Tibial nerve (tissue), 4 donors: Measurements from ENCODE around the gene GABRB2. TPM values are rescaled to one million over a fixed set of nuclear protein-coding genes. Genes with fewer than 3 reads are reported as not detected.

Source experiments
- DNase-seq, 2 donors: peaks; one replicate each; pipeline ENCODE4 v3.0.0-alpha.2; 2019; ENCODE audit warnings: low spot score in 2 of 2
- H3K27ac ChIP-seq, 4 donors: fragments of 200-600 bp; sonication (generic) in 3 of 4; one replicate each; pipeline ENCODE4 v1.5.1; 2017 to 2019; ENCODE audit warnings: mild to moderate bottlenecking in 1 of 4
- H3K27me3 ChIP-seq, 2 donors: fragments of 200-600 bp; sonication (generic) in 1 of 2; one replicate each; pipeline versions ENCODE4 v1.5.1 to v1.6.0; 2017 to 2019
- H3K36me3 ChIP-seq, 3 donors: fragments of 200-600 bp; sonication (generic); one replicate each; pipeline ENCODE4 v1.5.1; 2018 to 2019
- H3K4me1 ChIP-seq, 4 donors: fragments of 200-600 bp; sonication (generic) in 3 of 4; one replicate each; pipeline ENCODE4 v1.5.1; 2017 to 2019
- H3K4me3 ChIP-seq, 4 donors: fragments of 200-600 bp; sonication (generic) in 3 of 4; one replicate each; pipeline ENCODE4 v1.5.1; 2017 to 2019; ENCODE audit warnings: mild to moderate bottlenecking in 1 of 4, moderate library complexity in 1 of 4
- H3K9me3 ChIP-seq, 4 donors: fragments of 200-600 bp; sonication (generic) in 3 of 4; one replicate each; pipeline ENCODE4 v1.5.1; 2017 to 2019
- EP300 ChIP-seq, 2 donors: sonication (generic); formaldehyde crosslinking; IDR thresholded peaks; one replicate each; pipeline ENCODE4 v1.6.1; 2017; ENCODE audit warnings: antibody characterized with exemption in 2 of 2, mild to moderate bottlenecking in 1 of 2
- POLR2A ChIP-seq, 2 donors: fragments of 450-650 bp; IDR thresholded peaks; one replicate each; pipeline ENCODE4 v1.6.1; 2017; ENCODE audit warnings: antibody characterized with exemption in 2 of 2, mild to moderate bottlenecking in 2 of 2, moderate library complexity in 2 of 2
- WGBS, 2 donors: methylation state at CpG; one replicate each; pipeline ENCODE4 v1.1.5; 2018; 5-methylcytosine and 5-hydroxymethylcytosine counted together
- total RNA-seq, 4 donors: library from RNA; depleted of rRNA; stranded (reverse); fragments of >200 nt; gene quantifications; one replicate each; pipeline ENCODE4 v1.1.0, GENCODE V29; 2016
- TF ChIP-seq, protein P1 (sequence below), 5 experiments: fragments of 200-600 bp in 3 of 5; fragments of 450-650 bp in 2 of 5; sonication (generic) in 3 of 5; IDR thresholded peaks; one replicate each; pipeline ENCODE4 v1.5.1; 2016 to 2019; ENCODE audit warnings: antibody characterized with exemption in 5 of 5, mild to moderate bottlenecking in 3 of 5, moderate library complexity in 2 of 5

The GABRB2 gene
- total RNA-seq, 4 donors from 2014 or later, result 0.39 to 3.9 (median 3.0) TPM

DNA sequence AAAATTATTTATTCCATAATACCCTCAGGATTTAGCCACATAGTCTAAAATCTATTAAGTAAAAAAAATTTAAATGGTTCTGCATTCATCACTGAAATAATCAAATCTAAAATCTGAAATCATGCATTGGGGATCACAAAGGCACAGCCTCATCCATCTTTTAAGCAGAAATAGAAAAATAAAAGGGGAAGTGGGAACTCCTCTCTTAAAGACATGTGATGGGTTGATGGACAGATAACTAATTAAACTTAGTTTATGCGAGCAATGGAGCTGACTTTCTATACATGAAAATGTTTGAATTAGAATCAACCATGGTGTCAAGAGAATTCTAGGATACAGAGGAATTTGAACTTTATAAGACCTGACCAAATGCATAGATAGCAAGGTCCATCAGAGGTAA lies 170.5 kb downstream of the GABRB2 start:
- WGBS, 2 donors, result 91% methylated on average over 1 of the region's 1 CpG
- Histone ChIP-seq H3K27me3 (no peaks in the 10 kb centered on the region), H3K4me1 (no peaks in the 10 kb centered on the region), H3K27ac (no peak overlapping the region), H3K9me3 (no peaks in the 10 kb centered on the region), H3K36me3 (no peaks in the 10 kb centered on the region), H3K4me3 (no peak overlapping the region)
- DNase-seq, result no peak
- no peak for TF ChIP-seq POLR2A (IDR thresholded peaks at IDR 0.05)
- no peak for TF ChIP-seq EP300 (IDR thresholded peaks at IDR 0.05)
- TF ChIP-seq, protein P1, sequence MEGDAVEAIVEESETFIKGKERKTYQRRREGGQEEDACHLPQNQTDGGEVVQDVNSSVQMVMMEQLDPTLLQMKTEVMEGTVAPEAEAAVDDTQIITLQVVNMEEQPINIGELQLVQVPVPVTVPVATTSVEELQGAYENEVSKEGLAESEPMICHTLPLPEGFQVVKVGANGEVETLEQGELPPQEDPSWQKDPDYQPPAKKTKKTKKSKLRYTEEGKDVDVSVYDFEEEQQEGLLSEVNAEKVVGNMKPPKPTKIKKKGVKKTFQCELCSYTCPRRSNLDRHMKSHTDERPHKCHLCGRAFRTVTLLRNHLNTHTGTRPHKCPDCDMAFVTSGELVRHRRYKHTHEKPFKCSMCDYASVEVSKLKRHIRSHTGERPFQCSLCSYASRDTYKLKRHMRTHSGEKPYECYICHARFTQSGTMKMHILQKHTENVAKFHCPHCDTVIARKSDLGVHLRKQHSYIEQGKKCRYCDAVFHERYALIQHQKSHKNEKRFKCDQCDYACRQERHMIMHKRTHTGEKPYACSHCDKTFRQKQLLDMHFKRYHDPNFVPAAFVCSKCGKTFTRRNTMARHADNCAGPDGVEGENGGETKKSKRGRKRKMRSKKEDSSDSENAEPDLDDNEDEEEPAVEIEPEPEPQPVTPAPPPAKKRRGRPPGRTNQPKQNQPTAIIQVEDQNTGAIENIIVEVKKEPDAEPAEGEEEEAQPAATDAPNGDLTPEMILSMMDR (IDR thresholded peaks at IDR 0.05), result no peak

DNA sequence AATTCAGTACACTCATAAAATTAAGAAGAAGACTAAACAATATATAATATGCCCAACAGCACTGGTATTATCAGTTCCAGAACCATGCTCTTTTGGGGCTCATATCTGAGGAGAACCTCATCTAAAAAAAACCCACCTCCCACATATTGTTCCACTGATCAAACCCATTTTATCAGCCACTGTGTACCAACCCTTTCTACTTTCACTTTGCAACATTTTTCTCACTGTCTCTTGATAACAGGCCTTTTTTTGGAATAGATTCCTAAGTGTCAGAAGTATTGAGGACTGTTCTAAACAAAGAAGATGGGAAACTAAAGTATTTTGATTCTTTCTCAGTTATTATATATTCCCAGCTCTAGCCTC lies 173.2 kb downstream of the GABRB2 start:
- Histone ChIP-seq H3K27ac (no peak overlapping the region), H3K9me3 (no peaks in the 10 kb centered on the region), H3K4me1 (no peaks in the 10 kb centered on the region), H3K4me3 (no peak overlapping the region), H3K27me3 (no peaks in the 10 kb centered on the region), H3K36me3 (no peaks in the 10 kb centered on the region)
- no peak for DNase-seq
- TF ChIP-seq EP300 (IDR thresholded peaks at IDR 0.05) (no peak), POLR2A (IDR thresholded peaks at IDR 0.05) (no peak)
- TF ChIP-seq, protein P1 (IDR thresholded peaks at IDR 0.05), result no peak

DNA sequence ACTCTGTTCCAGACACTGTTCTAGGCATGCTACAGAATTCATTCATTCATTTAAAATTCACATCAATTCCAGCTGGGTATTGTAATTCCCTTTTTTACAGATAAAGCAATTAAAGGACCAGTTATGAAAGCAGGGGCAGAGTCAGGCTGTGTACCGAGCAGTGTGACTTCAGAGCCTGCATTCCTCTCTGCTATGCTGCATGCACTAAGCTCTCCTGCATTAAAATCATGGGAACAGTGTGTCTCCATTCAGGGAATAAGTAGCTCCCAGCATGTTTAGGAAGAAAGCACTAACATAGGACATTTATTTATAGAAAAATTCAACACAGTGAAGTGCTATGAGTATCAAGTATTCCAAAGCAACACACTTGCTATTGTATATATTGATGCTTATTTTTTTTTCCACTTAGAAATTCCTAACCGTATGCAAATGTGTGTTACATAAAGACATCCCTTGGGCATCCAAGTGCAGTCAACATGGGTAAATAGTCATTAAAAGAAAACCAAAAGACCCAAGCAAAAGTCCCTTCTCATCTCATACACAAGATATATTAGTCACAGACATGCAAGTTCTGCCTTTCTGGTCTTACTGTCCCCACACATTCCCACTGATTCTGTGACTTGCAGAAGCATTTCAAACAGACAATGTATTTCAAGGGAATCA lies 173.7 kb downstream of the GABRB2 start:
- Histone ChIP-seq H3K9me3 (no peaks in the 10 kb centered on the region), H3K36me3 (no peaks in the 10 kb centered on the region), H3K27me3 (no peaks in the 10 kb centered on the region), H3K4me3 (no peak overlapping the region), H3K27ac (no peak overlapping the region), H3K4me1 (no peaks in the 10 kb centered on the region)
- 32 to 35% methylated on average over 2 of the region's 2 CpGs for WGBS, 2 donors
- TF ChIP-seq, protein P1 (IDR thresholded peaks at IDR 0.05), result no peak
- TF ChIP-seq EP300 (IDR thresholded peaks at IDR 0.05) (no peak), POLR2A (IDR thresholded peaks at IDR 0.05) (no peak)
- DNase-seq, result no peak

DNA sequence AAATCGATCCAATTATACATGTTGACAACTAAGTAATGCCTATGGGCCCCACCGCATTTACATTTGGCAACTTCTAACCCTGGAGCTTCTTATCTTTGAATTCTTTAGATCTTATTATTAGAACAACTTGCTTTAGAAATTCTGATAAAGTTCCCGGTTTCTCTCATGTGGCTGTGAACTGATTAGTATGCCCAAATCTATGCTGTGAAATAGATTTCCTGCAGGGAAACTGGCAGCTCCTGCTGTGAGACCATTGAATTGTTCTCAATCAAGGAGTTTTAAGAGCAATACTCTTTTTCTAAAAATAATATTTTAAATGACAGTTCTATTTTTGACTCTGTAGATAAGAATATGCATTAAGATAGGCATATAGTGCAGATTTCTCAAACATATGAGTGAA lies 177.5 kb downstream of the GABRB2 start:
- no peak for DNase-seq
- Histone ChIP-seq H3K4me1 (no peaks in the 10 kb centered on the region), H3K27me3 (no peaks in the 10 kb centered on the region), H3K27ac (no peak overlapping the region), H3K4me3 (no peak overlapping the region), H3K36me3 (no peaks in the 10 kb centered on the region), H3K9me3 (no peaks in the 10 kb centered on the region)
- TF ChIP-seq POLR2A (IDR thresholded peaks at IDR 0.05), result no peak
- TF ChIP-seq, protein P1 (IDR thresholded peaks at IDR 0.05), result no peak
- no peak for TF ChIP-seq EP300 (IDR thresholded peaks at IDR 0.05)
- 60 to 68% methylated on average over 3 of the region's 3 CpGs for WGBS, 2 donors

DNA sequence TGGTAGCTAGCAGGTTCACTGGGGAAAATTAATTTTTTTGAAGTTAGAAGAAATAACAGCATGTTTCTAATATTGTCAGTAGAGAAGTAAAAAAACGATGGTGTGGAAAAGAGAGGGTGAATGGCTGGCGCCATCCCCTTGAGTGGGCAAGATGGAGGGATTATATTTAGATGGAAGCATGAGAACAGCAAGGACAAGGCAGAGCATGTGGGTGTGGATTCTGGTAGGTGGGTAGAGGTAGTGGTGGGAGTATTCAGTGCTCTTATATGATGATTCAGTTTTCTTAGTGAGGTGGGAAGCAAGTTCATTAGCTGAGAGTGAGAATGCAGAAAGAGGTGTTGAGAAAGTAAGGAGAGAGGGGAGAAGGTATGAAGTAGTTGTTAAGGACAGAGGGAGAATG lies 188.1 kb downstream of the GABRB2 start:
- Histone ChIP-seq H3K27ac (no peak overlapping the region), H3K36me3 (no peaks in the 10 kb centered on the region), H3K27me3 (no peaks in the 10 kb centered on the region), H3K4me3 (no peak overlapping the region), H3K4me1 (no peaks in the 10 kb centered on the region), H3K9me3 (no peaks in the 10 kb centered on the region)
- DNase-seq, result no peak
- TF ChIP-seq EP300 (IDR thresholded peaks at IDR 0.05) (no peak), POLR2A (IDR thresholded peaks at IDR 0.05) (no peak)
- TF ChIP-seq, protein P1 (IDR thresholded peaks at IDR 0.05), result no peak
- 91 to 95% methylated on average over 2 of the region's 2 CpGs for WGBS, 2 donors
